ENCODE data around the gene TMA7. TPM values are rescaled to one million over a fixed set of nuclear protein-coding genes. Genes with fewer than 3 reads are reported as not detected.

Gene TMA7
- polyA plus RNA-seq, 1 donor from 2014 or later = 1,747 TPM

DNA sequence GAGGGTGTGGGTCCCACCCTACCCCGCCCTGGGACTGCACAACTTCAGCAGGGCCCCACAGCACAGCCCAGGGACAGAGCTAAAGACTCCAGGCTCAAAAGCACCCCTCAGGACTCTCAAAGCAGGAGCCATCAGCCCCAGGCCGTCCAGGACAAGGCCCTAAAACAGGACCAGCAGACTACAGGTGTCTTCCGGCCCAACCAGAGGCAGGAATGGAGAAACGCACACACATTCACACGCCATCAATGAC is 32.5 kb downstream of the TMA7 start:
- peak overlapping the region; percentile 99 for H2AFZ ChIP-seq (ENCODE audit: low read depth, low read length)
- H3K9ac ChIP-seq (ENCODE audit: low read length) = peak overlapping the region; percentile 90
- H4K20me1 ChIP-seq (ENCODE audit: insufficient read depth) = no peaks in the 10 kb centered on the region
- no peaks in the 10 kb centered on the region for H3K36me3 ChIP-seq (ENCODE audit: insufficient read depth, low read length)
- TF ChIP-seq TAF1 (IDR thresholded peaks at IDR 0.05; ENCODE audit: low read depth) (peak; percentile 33), EZH2 (IDR thresholded peaks at IDR 0.05; ENCODE audit: borderline replicate concordance, insufficient read depth, low read length, poor library complexity, severe bottlenecking) (no peak)
- H3K9me2 ChIP-seq (ENCODE audit: insufficient read depth, low read length) = no peaks in the 10 kb centered on the region
- H3K79me2 ChIP-seq (replicated peaks; ENCODE audit: insufficient read depth, low read length) = peaks cover 15% of the 10 kb centered on the region
- H3K9me3 ChIP-seq (ENCODE audit: low read length) = no peaks in the 10 kb centered on the region
- no peaks in the 10 kb centered on the region for H3F3A ChIP-seq (ENCODE audit: insufficient read depth, low read length, poor library complexity, severe bottlenecking)
- no peaks in the 10 kb centered on the region for H3K27me3 ChIP-seq (ENCODE audit: insufficient read depth, low read depth, low read length)
- peak overlapping the region; percentile 77 for H3K4me2 ChIP-seq (ENCODE audit: low read length)
- H3K27ac ChIP-seq (ENCODE audit: low read length) = peak overlapping the region; percentile 89
- peak overlapping the region; percentile 73 for H3K4me3 ChIP-seq (ENCODE audit: low read length)

DNA sequence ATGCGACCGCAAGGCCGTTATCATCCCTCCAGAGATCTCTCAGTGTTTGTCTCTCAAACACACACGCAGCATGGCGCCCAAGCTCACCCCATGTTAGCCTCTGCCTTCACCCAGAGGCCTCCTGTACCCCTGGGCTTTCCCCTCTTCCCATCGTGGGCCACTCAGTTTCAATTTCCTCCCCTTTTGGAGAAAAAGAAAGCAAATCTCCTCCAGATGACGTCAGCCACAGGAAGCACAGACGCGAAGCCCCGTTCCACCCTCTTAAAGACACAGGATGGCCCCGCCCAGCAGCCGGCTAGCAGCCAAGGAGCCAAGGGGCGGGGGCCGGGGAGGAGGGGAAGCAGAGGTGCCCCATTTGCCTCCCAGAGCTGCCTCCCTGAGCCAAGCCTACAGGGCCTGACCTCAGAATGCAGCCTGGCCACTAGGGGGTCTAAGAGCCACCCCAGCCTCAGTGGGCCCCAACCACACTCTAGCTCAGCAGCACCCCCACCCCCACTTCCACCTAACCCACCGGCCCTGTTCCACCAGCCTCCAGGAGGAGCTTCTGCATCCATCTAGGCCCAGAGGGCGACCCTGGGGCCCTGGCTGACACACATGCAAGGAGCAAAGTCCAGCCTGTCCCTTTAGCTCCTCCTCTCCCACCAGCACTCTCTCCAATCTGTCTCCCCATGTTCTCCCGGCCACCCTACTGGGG is 33.0 kb downstream of the TMA7 start:
- no peaks in the 10 kb centered on the region for H3K36me3 ChIP-seq (ENCODE audit: insufficient read depth, low read length)
- peak overlapping the region; percentile 90 for H3K9ac ChIP-seq (ENCODE audit: low read length)
- H4K20me1 ChIP-seq (ENCODE audit: insufficient read depth) = no peaks in the 10 kb centered on the region
- peak overlapping the region; percentile 73 for H3K4me3 ChIP-seq (ENCODE audit: low read length)
- peak overlapping the region; percentile 99 for H2AFZ ChIP-seq (ENCODE audit: low read depth, low read length)
- H3K27me3 ChIP-seq (ENCODE audit: insufficient read depth, low read depth, low read length) = no peaks in the 10 kb centered on the region
- no peaks in the 10 kb centered on the region for H3F3A ChIP-seq (ENCODE audit: insufficient read depth, low read length, poor library complexity, severe bottlenecking)
- H3K9me3 ChIP-seq (ENCODE audit: low read length) = no peaks in the 10 kb centered on the region
- peak overlapping the region; percentile 77 for H3K4me2 ChIP-seq (ENCODE audit: low read length)
- TF ChIP-seq TAF1 (IDR thresholded peaks at IDR 0.05; ENCODE audit: low read depth) (peak; percentile 24), SMC3 (conservative IDR thresholded peaks at IDR 0.05; ENCODE audit: poor library complexity) (no peak), MXI1 (conservative IDR thresholded peaks at IDR 0.05; ENCODE audit: poor library complexity, severe bottlenecking) (peak; percentile 75), RAD21 (conservative IDR thresholded peaks at IDR 0.05) (no peak), EP300 (conservative IDR thresholded peaks at IDR 0.05; ENCODE audit: poor library complexity, severe bottlenecking) (peak; percentile 38), POLR2AphosphoS5 (IDR thresholded peaks at IDR 0.05) (peak; percentile 84), EZH2 (IDR thresholded peaks at IDR 0.05; ENCODE audit: borderline replicate concordance, insufficient read depth, low read length, poor library complexity, severe bottlenecking) (no peak)
- TF ChIP-seq, protein P1, sequence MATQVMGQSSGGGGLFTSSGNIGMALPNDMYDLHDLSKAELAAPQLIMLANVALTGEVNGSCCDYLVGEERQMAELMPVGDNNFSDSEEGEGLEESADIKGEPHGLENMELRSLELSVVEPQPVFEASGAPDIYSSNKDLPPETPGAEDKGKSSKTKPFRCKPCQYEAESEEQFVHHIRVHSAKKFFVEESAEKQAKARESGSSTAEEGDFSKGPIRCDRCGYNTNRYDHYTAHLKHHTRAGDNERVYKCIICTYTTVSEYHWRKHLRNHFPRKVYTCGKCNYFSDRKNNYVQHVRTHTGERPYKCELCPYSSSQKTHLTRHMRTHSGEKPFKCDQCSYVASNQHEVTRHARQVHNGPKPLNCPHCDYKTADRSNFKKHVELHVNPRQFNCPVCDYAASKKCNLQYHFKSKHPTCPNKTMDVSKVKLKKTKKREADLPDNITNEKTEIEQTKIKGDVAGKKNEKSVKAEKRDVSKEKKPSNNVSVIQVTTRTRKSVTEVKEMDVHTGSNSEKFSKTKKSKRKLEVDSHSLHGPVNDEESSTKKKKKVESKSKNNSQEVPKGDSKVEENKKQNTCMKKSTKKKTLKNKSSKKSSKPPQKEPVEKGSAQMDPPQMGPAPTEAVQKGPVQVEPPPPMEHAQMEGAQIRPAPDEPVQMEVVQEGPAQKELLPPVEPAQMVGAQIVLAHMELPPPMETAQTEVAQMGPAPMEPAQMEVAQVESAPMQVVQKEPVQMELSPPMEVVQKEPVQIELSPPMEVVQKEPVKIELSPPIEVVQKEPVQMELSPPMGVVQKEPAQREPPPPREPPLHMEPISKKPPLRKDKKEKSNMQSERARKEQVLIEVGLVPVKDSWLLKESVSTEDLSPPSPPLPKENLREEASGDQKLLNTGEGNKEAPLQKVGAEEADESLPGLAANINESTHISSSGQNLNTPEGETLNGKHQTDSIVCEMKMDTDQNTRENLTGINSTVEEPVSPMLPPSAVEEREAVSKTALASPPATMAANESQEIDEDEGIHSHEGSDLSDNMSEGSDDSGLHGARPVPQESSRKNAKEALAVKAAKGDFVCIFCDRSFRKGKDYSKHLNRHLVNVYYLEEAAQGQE (IDR thresholded peaks at IDR 0.05; ENCODE audit: borderline replicate concordance) = peak; percentile 71
- TF ChIP-seq, protein P2, sequence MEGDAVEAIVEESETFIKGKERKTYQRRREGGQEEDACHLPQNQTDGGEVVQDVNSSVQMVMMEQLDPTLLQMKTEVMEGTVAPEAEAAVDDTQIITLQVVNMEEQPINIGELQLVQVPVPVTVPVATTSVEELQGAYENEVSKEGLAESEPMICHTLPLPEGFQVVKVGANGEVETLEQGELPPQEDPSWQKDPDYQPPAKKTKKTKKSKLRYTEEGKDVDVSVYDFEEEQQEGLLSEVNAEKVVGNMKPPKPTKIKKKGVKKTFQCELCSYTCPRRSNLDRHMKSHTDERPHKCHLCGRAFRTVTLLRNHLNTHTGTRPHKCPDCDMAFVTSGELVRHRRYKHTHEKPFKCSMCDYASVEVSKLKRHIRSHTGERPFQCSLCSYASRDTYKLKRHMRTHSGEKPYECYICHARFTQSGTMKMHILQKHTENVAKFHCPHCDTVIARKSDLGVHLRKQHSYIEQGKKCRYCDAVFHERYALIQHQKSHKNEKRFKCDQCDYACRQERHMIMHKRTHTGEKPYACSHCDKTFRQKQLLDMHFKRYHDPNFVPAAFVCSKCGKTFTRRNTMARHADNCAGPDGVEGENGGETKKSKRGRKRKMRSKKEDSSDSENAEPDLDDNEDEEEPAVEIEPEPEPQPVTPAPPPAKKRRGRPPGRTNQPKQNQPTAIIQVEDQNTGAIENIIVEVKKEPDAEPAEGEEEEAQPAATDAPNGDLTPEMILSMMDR (IDR thresholded peaks at IDR 0.05; ENCODE audit: poor library complexity, severe bottlenecking) = peak; percentile 62
- peaks cover 15% of the 10 kb centered on the region for H3K79me2 ChIP-seq (replicated peaks; ENCODE audit: insufficient read depth, low read length)
- no peaks in the 10 kb centered on the region for H3K9me2 ChIP-seq (ENCODE audit: insufficient read depth, low read length)
- peak overlapping the region; percentile 89 for H3K27ac ChIP-seq (ENCODE audit: low read length)

All from neural cell (in vitro differentiated cells).